BLaER1 treated with 17β-estradiol and CSF1 and Interleukin-3, amounts not matched to agents 10 nM and 100 nM (cell line): Measurements from ENCODE around the gene SBF1.

ENCODE experiments used
- H3K27ac ChIP-seq, 11 experiments: shearing (Covaris generic); formaldehyde crosslinking; 2 replicates each; pipeline ENCODE4 v1.8.1; 2022
- H3K27me3 ChIP-seq, 11 experiments: shearing (Covaris generic); formaldehyde crosslinking; 2 replicates each; pipeline ENCODE4 v1.8.1; 2022
- H3K36me3 ChIP-seq, 11 experiments: shearing (Covaris generic); formaldehyde crosslinking; 2 replicates each; pipeline ENCODE4 v1.8.1; 2022
- H3K4me1 ChIP-seq, 10 experiments: shearing (Covaris generic); formaldehyde crosslinking; 2 replicates each; pipeline ENCODE4 v1.8.1; 2022
- H3K4me2 ChIP-seq, 11 experiments: shearing (Covaris generic); formaldehyde crosslinking; 2 replicates each; pipeline ENCODE4 v1.8.1; 2022
- H3K4me3 ChIP-seq, 10 experiments: shearing (Covaris generic); formaldehyde crosslinking; 2 replicates each; pipeline ENCODE4 v1.8.1; 2022
- H3K9ac ChIP-seq, 11 experiments: shearing (Covaris generic); formaldehyde crosslinking; 2 replicates each; pipeline ENCODE4 v1.8.1; 2022
- H3K9me3 ChIP-seq, 11 experiments: shearing (Covaris generic); formaldehyde crosslinking; replicated peaks in 1 of 11; 2 replicates each; pipeline ENCODE4 v1.8.1; 2022
- H4K20me1 ChIP-seq, 11 experiments: shearing (Covaris generic); formaldehyde crosslinking; 2 replicates each; pipeline ENCODE4 v1.8.1; 2022
- Cebpa-rat ChIP-seq, 11 experiments: shearing (Covaris generic); IDR thresholded peaks; 2 replicates each; pipeline ENCODE4 v1.8.1; 2022

SBF1 gene

DNA sequence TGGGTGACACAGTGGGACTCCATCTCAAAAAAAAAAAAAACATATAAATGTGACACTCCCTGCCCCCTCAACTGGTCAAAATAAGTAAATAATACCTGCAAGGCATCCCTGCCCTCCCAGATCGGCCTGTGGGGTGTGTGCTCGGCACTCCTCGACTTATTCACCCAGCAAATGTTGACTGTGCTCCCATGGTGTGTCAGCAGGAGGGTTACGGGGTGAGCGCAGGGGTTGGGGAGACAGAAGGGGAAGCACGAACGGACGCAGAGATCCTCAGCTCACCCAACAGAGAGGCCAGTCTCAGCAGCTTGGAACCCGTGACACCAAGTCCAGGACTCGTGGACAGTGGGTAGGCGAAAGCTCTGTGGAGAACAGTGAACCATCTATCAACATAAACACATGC, 4.9 kb upstream of the SBF1 start:
- H3K4me2 ChIP-seq = no peak overlapping the region
- no peak overlapping the region for H3K9ac ChIP-seq
- H3K27ac ChIP-seq = no peak overlapping the region
- peaks cover 40 to 88% (median 79%) of the 10 kb centered on the region in 10 experiments for H3K4me1 ChIP-seq
- H3K36me3 ChIP-seq = no peaks in the 10 kb centered on the region
- H4K20me1 ChIP-seq = peaks cover 0 to 26% (median 10%) of the 10 kb centered on the region in 11 experiments; a peak in 12 of 22 replicates
- no peak for TF ChIP-seq Cebpa-rat (IDR thresholded peaks at IDR 0.05)
- no peaks in the 10 kb centered on the region; a peak in 3 of 22 replicates for H3K9me3 ChIP-seq
- no peak overlapping the region for H3K4me3 ChIP-seq
- H3K27me3 ChIP-seq = peaks cover 23 to 49% (median 35%) of the 10 kb centered on the region in 11 experiments

- Histone ChIP-seq H3K9me3 (no peaks in the 10 kb centered on the region; a peak in 3 of 22 replicates), H3K9ac (0 out of 22 replicates have a peak overlapping the region, but pooled peaks of 2 of the 11 experiments have one; percentile 5 to 18), H3K4me1 (peaks cover 45 to 82% (median 73%) of the 10 kb centered on the region in 10 experiments), H3K4me2 (peak overlapping the region in 9 of 11 experiments; percentile 46 to 99 (median 95); a peak in 15 of 22 replicates), H3K27me3 (peaks cover 23 to 44% (median 34%) of the 10 kb centered on the region in 11 experiments), H3K4me3 (no peak overlapping the region), H3K36me3 (peaks cover 0 to 4% (median 0%) of the 10 kb centered on the region in 11 experiments; a peak in 1 of 22 replicates), H4K20me1 (peaks cover 14 to 28% (median 17%) of the 10 kb centered on the region in 11 experiments), H3K27ac (no peak overlapping the region)
- no peak for TF ChIP-seq Cebpa-rat (IDR thresholded peaks at IDR 0.05)
Observed at GRCh38 chr22:50477923-50478322, 3.1 kb upstream of the SBF1 start.

- Histone ChIP-seq H4K20me1 (peaks cover 24 to 28% (median 25%) of the 10 kb centered on the region in 11 experiments), H3K4me2 (peak overlapping the region; percentile 31 to 99 (median 94); a peak in 21 of 22 replicates), H3K27ac (peak overlapping the region in 7 of 11 experiments; percentile 16 to 86 (median 60); a peak in 11 of 22 replicates), H3K4me3 (no peak overlapping the region), H3K9me3 (no peaks in the 10 kb centered on the region; a peak in 3 of 22 replicates), H3K36me3 (peaks cover 0 to 11% (median 0%) of the 10 kb centered on the region in 11 experiments; a peak in 2 of 22 replicates), H3K9ac (peak overlapping the region in 7 of 11 experiments; percentile 13 to 60 (median 40); a peak in 12 of 22 replicates), H3K4me1 (peaks cover 45 to 82% (median 73%) of the 10 kb centered on the region in 10 experiments), H3K27me3 (peaks cover 19 to 33% (median 24%) of the 10 kb centered on the region in 11 experiments)
- no peak for TF ChIP-seq Cebpa-rat (IDR thresholded peaks at IDR 0.05)
Observed at GRCh38 chr22:50476868-50477267, 2.0 kb upstream of the SBF1 start.

DNA sequence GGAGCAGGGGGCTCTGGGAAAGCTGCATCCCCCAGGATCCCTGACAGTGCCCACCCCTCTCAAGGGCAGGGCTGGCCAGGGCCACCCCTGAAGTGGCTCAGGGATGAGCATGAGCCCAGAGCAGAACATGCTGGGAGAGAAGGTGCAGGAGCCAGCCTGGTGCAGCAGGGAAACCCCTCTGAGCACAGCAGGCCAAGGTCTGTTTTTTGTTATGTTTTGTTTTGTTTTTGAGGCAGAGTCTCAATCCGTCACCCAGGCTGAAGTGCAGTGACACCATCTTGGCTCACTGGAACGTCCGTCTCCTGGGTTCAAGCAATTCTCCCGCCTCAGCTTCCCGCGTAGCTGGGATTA, 792 bp upstream of the SBF1 start:
- Histone ChIP-seq H3K4me2 (peak overlapping the region; percentile 87 to 99 (median 95)), H3K4me1 (peaks cover 50 to 82% (median 74%) of the 10 kb centered on the region in 10 experiments), H3K27ac (peak overlapping the region in 8 of 11 experiments; percentile 68 to 88 (median 82); a peak in 15 of 22 replicates), H3K27me3 (peaks cover 7 to 21% (median 11%) of the 10 kb centered on the region in 11 experiments; a peak in 21 of 22 replicates), H3K9me3 (no peaks in the 10 kb centered on the region), H3K9ac (peak overlapping the region; percentile 80 to 94 (median 88); a peak in 20 of 22 replicates), H4K20me1 (peaks cover 37 to 41% (median 37%) of the 10 kb centered on the region in 11 experiments), H3K4me3 (peak overlapping the region; percentile 78 to 91 (median 82); a peak in 19 of 20 replicates), H3K36me3 (peaks cover 0 to 13% (median 0%) of the 10 kb centered on the region in 11 experiments; a peak in 2 of 22 replicates)
- no peak for TF ChIP-seq Cebpa-rat (IDR thresholded peaks at IDR 0.05)

DNA sequence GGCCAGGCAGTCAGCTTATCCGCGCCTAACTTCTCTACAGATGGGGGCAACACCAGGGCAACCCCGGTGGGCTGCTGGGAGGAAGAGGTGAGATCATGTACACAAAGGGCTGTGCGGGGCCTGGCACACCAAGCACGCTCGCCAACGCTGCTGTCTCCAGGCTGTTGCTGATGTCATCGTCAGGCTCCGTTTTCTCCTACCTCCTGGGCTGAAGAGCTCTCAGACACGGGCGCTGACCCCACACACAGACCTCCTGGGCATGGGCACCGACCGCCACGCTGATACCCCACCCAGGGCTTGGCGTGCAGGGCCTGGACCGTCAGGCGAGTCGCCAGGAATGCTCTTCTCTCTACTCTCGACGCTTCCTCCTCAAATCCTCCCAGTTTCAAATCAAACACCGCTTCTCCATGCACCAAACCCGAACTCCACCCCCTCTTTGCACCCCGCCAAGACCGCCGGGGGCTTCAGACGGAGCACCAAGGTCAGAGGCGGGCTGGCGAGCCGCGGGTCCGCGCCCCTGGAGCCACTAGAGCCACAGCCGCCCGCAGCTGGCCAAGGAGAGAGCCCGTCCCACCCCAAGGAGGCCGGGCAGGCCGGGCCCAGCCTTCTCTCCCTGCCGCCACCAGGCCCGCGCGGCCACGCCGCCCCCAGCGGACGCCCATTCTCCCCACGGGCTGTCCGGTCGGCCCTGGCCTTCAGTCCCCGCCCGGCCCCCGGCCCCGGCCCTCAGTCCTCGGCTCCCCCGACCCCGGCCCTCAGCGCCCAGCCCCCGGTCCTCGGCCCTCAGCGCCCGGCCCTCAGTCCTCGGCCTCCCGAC, 772 bp downstream of the SBF1 start:
- peaks cover 0 to 5% (median 0%) of the 10 kb centered on the region in 11 experiments; a peak in 3 of 22 replicates for H3K27me3 ChIP-seq
- no peak for TF ChIP-seq Cebpa-rat (IDR thresholded peaks at IDR 0.05)
- H3K36me3 ChIP-seq = peaks cover 0 to 13% (median 0%) of the 10 kb centered on the region in 11 experiments; a peak in 2 of 22 replicates
- H3K9me3 ChIP-seq = no peaks in the 10 kb centered on the region
- peaks cover 66 to 92% (median 84%) of the 10 kb centered on the region in 10 experiments for H3K4me1 ChIP-seq
- peak overlapping the region; percentile 38 to 88 (median 80); a peak in 20 of 22 replicates for H3K27ac ChIP-seq
- peak overlapping the region; percentile 78 to 91 (median 82) for H3K4me3 ChIP-seq
- peak overlapping the region; percentile 80 to 94 (median 88) for H3K9ac ChIP-seq
- H3K4me2 ChIP-seq = peak overlapping the region; percentile 87 to 100 (median 98)
- H4K20me1 ChIP-seq = peaks cover 52 to 56% (median 53%) of the 10 kb centered on the region in 11 experiments

DNA sequence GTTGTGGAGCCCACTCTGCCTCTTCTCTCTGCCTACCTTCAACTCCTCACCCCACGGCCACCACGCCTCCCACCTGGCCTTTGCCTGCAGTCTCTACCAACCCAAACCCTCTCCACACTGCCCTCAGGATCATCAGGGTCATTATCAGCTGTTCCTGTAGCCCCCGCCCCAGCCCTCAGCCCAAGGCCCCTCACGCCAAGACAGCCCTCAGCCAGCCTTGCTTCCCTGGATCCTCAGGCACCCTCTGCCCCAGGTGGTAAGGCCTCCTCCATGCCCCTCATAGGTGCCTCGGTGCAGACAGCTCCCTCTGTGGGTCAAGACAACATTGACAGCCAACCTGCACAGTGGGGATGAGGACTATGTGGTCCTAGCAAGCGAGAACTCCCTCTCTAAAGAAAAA, 1.7 kb downstream of the SBF1 start:
- peak overlapping the region in 3 of 11 experiments; percentile 85 to 90 (median 88); a peak in 4 of 22 replicates for H3K27ac ChIP-seq

DNA sequence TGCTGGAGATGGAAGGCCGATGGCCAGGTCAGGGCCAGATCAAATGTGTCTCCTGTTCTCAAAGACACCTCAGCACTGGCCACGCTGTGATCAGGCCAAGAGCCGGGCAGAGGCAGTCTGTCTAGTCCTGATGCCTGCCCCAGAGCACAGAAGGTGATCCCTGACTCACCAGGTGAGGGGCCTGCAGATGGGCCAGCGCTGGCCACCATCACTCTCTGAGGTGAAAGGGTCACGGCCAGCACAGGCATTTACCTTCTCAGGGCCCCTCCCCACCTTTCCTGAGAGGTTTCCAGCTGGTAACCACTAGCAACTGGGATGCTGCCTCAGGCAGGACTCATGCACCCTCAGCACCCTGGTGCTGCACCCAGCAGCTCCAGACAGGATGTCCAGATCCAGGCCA, 2.9 kb downstream of the SBF1 start:
- no peak for TF ChIP-seq Cebpa-rat (IDR thresholded peaks at IDR 0.05)
- peaks cover 75 to 92% (median 90%) of the 10 kb centered on the region in 10 experiments for H3K4me1 ChIP-seq
- H3K9ac ChIP-seq = peak overlapping the region in 10 of 11 experiments; percentile 49 to 94 (median 71); a peak in 14 of 22 replicates
- peaks cover 70 to 75% (median 73%) of the 10 kb centered on the region in 11 experiments for H4K20me1 ChIP-seq
- H3K4me3 ChIP-seq = peak overlapping the region in 4 of 10 experiments; percentile 39 to 53 (median 52); a peak in 6 of 20 replicates
- peaks cover 5 to 18% (median 5%) of the 10 kb centered on the region in 11 experiments for H3K36me3 ChIP-seq
- H3K27me3 ChIP-seq = peaks cover 0 to 7% (median 0%) of the 10 kb centered on the region in 11 experiments; a peak in 2 of 22 replicates
- H3K4me2 ChIP-seq = peak overlapping the region; percentile 87 to 100 (median 98)
- H3K27ac ChIP-seq = peak overlapping the region in 8 of 11 experiments; percentile 58 to 90 (median 81); a peak in 12 of 22 replicates
- no peaks in the 10 kb centered on the region for H3K9me3 ChIP-seq

More for the DNA sequence above, 1.7 kb downstream of the SBF1 start:
- peak overlapping the region; percentile 78 to 91 (median 82); a peak in 18 of 20 replicates for H3K4me3 ChIP-seq
- peaks cover 0 to 13% (median 0%) of the 10 kb centered on the region in 11 experiments; a peak in 2 of 22 replicates for H3K36me3 ChIP-seq
- peak overlapping the region; percentile 87 to 100 (median 98) for H3K4me2 ChIP-seq
- peaks cover 62 to 66% (median 63%) of the 10 kb centered on the region in 11 experiments for H4K20me1 ChIP-seq
- no peak for TF ChIP-seq Cebpa-rat (IDR thresholded peaks at IDR 0.05)
- peaks cover 0 to 5% (median 0%) of the 10 kb centered on the region in 11 experiments; a peak in 2 of 22 replicates for H3K27me3 ChIP-seq
- H3K9me3 ChIP-seq = no peaks in the 10 kb centered on the region
- peaks cover 76 to 92% (median 89%) of the 10 kb centered on the region in 10 experiments for H3K4me1 ChIP-seq
- peak overlapping the region; percentile 80 to 94 (median 88); a peak in 19 of 22 replicates for H3K9ac ChIP-seq

- Histone ChIP-seq H3K27ac (peak overlapping the region in 8 of 11 experiments; percentile 58 to 90 (median 81); a peak in 17 of 22 replicates), H3K9ac (peak overlapping the region in 10 of 11 experiments; percentile 49 to 94 (median 62); a peak in 17 of 22 replicates), H4K20me1 (peaks cover 76 to 81% (median 80%) of the 10 kb centered on the region in 11 experiments), H3K4me2 (peak overlapping the region; percentile 87 to 100 (median 98)), H3K4me1 (peaks cover 69 to 92% (median 90%) of the 10 kb centered on the region in 10 experiments), H3K9me3 (no peaks in the 10 kb centered on the region), H3K4me3 (peak overlapping the region in 8 of 10 experiments; percentile 11 to 53 (median 39); a peak in 14 of 20 replicates), H3K36me3 (peaks cover 11 to 24% (median 12%) of the 10 kb centered on the region in 11 experiments), H3K27me3 (peaks cover 0 to 7% (median 0%) of the 10 kb centered on the region in 11 experiments; a peak in 2 of 22 replicates)
- no peak for TF ChIP-seq Cebpa-rat (IDR thresholded peaks at IDR 0.05)
Observed at GRCh38 chr22:50471197-50471847, 3.5 kb downstream of the SBF1 start.
